DMS 273 (cell line): Measurements from ENCODE around the gene POLA2.
"Not testable (repeated sequence)": the region's sequence is repeated elsewhere in the genome, so short reads cannot be mapped to it uniquely, and the experiment has no call there.

Experiments
- DNase-seq: peaks from one replicate; lab custom pipeline; 2025; ENCODE audit not compliant: unreplicated experiment; lab: John Stamatoyannopoulos, UW

Gene POLA2

GRCh38 chr11:65329478-65329877 lies 67.7 kb downstream of the POLA2 start:
- DNase-seq, result no peak

DNA sequence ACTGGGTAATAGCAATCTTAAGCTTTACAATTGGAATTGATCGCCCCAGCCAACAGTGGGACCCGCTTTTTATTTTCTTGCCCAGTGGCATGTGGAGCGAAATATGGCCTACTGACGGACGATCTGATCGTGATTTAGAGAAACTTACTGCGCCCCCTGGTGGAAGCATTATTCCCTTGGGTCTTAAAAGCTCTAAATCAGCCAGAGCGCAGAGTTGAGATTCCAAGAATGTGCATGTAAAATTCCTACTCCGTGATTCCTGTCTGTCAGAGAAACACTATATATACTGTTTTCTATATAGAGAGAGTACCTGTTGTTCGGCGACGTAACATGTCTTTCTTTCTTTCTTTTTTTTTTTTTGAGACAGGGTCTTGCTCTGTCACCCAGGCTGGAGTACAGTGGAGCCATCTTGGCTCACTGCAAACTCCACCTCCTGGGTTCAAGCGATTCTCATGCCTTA lies 68.2 kb downstream of the POLA2 start:
- DNase-seq, result peak; percentile 95

DNA sequence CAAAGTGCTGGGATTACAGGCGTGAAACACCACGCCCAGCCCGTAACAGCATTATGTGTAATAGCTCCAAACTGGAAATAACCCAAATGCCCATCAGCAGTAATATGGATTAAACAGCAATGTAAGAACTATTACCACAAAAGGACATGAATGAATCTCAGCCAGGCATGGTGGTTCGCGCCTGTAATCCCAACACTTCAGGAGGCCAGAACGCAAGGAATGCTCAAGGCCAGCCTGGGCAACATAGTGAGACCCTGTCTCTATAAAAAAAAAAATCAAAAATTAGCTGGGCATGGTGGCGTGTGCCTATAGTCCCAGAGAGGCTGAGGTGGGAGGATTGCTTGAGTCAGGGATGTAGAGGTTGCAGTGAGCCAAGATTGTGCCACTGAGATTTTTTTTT lies 68.8 kb downstream of the POLA2 start:
- no peak for DNase-seq

GRCh38 chr11:65332591-65332990 lies 70.8 kb downstream of the POLA2 start:
- not testable (repeated sequence) for DNase-seq

GRCh38 chr11:65334696-65335295 lies 73.0 kb downstream of the POLA2 start:
- DNase-seq, result no peak

DNA sequence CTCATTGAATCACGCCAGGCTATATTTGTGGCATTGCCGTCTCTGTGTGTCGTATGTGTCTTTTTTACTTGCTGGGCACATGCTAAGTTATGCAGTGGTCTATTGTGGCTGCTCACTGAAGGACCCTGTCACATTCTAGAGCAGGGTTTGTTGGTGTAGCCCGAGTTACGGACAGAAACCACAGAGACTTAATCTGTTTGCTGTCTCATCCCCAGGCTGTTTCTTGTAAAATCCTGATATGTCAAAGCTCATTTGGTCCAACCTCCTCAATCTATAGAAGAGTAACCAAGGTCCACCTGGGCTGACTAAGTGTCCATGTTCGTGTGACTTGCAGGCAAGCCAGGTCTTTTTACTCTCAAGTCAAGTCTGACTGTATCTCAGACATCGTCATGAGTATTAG lies 76.9 kb downstream of the POLA2 start:
- DNase-seq, result no peak

DNA sequence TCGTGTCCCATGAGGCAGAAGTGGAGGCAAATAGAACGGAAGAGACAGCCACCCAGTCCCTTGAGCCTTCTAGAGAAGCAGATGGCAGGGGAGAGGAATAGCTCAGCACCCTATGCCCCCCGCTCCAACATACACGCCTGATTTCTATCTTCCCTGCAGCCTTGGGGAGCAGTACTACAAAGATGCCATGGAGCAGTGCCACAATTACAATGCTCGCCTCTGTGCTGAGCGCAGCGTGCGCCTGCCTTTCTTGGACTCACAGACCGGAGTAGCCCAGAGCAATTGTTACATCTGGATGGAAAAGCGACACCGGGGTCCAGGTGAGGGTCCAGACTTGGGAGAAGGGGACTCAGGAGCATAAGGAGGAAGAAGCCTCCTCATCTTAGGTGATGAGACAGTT lies 78.5 kb downstream of the POLA2 start:
- no peak for DNase-seq

DNA sequence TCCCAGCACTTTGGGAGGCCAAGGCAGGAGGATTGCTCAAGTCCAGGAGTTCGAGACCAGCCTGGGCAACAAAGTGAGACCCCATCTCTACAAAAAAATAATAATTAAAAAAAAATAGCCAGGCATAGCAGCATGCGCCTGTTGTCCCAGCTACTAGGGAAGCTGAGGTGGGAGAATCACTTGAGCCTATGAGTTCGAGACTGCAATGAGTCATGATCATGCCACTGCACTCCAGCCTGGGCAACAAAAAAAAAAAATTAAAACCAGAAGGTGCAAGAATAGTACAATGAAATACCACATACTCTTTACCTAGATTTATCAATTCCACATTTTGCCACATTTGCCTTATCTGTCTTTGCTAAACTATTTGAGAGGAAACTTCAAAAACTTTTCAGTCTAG lies 80.1 kb downstream of the POLA2 start:
- no peak for DNase-seq
